ENCODE data around the gene NEMP2.
"Not testable (repeated sequence)": the region's sequence is repeated elsewhere in the genome, so short reads cannot be mapped to it uniquely, and the experiment has no call there.

Gene NEMP2

DNA sequence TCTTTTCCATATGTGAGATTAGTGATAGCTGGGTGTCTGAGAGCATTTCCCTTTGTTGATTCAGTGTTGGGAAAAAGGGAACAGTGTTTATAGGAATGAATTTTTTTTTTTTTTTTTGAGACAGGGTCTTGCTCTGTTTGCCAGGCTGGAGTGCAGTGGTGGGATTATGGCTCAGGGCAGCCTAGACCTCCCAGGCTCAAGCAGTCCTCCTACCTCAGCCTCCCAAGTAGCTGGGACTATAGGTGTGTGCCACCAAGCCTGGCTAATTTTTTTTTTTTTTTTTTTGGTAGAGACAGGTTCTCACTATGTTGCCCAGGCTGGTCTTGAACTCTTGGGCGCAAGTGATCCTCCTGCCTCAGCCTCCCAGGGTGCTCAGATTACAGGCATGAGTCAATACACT is 66.2 kb downstream of the NEMP2 start:
- not testable (repeated sequence) for H3K14ac ChIP-seq (ENCODE audit: low read length); H3K4me1 ChIP-seq (ENCODE audit: control insufficient read depth in 1 of 2, insufficient read depth in 2 of 2, low read length in 2 of 2); H3K18ac ChIP-seq (ENCODE audit: low read length); H3K36me3 ChIP-seq (ENCODE audit: control insufficient read depth in 1 of 2, insufficient read depth in 2 of 2, low read length in 2 of 2); H2AK5ac ChIP-seq (ENCODE audit: low read length); H3K9me3 ChIP-seq (ENCODE audit: insufficient read depth, low read depth, low read length); H4K12ac ChIP-seq (ENCODE audit: low read depth, low read length); H3K27me3 ChIP-seq (ENCODE audit: insufficient read depth, low read length); H4K8ac ChIP-seq (ENCODE audit: low read depth, low read length); H2BK120ac ChIP-seq (ENCODE audit: insufficient read depth, low read length, poor library complexity); H3K9ac ChIP-seq (ENCODE audit: low read length); H2AFZ ChIP-seq (ENCODE audit: insufficient read depth, low read length, poor library complexity); H3K79me2 ChIP-seq (ENCODE audit: control insufficient read depth, insufficient read depth, low read length, poor library complexity); H2BK5ac ChIP-seq (ENCODE audit: low read depth, low read length, poor library complexity); H3K4ac ChIP-seq (ENCODE audit: low read depth, low read length); H3K4me3 ChIP-seq (ENCODE audit: low read depth, low read length); H4K91ac ChIP-seq (ENCODE audit: low read depth, low read length); H3K4me2 ChIP-seq (ENCODE audit: low read length); H3K23ac ChIP-seq (ENCODE audit: low read length); H3K27ac ChIP-seq (ENCODE audit: low read depth, low read length); H3K79me1 ChIP-seq (ENCODE audit: low read length); DNase-seq; H2BK12ac ChIP-seq (ENCODE audit: low read length)
- WGBS (ENCODE audit: extremely low coverage, insufficient coverage, insufficient read length), result no CpG with 5 or more reads among the region's 1 CpG

GRCh38 chr2:190467575-190468083 is 66.9 kb downstream of the NEMP2 start:
- H3K79me1 ChIP-seq (ENCODE audit: low read length), result no peaks in the 10 kb centered on the region
- no peak overlapping the region for H2BK120ac ChIP-seq (ENCODE audit: insufficient read depth, low read length, poor library complexity)
- H2AK5ac ChIP-seq (ENCODE audit: low read length), result no peak overlapping the region
- H3K27me3 ChIP-seq (ENCODE audit: insufficient read depth, low read length), result no peaks in the 10 kb centered on the region
- no peak overlapping the region for H3K4ac ChIP-seq (ENCODE audit: low read depth, low read length)
- no peak overlapping the region for H3K14ac ChIP-seq (ENCODE audit: low read length)
- H3K27ac ChIP-seq (ENCODE audit: low read depth, low read length), result no peak overlapping the region
- H4K91ac ChIP-seq (ENCODE audit: low read depth, low read length), result no peak overlapping the region
- H2AFZ ChIP-seq (ENCODE audit: insufficient read depth, low read length, poor library complexity), result no peak overlapping the region
- no peak overlapping the region for H2BK5ac ChIP-seq (ENCODE audit: low read depth, low read length, poor library complexity)
- H3K9me3 ChIP-seq (ENCODE audit: insufficient read depth, low read depth, low read length), result peaks cover 2% of the 10 kb centered on the region
- no peak overlapping the region for H3K23ac ChIP-seq (ENCODE audit: low read length)
- peaks cover 1 to 2% of the 10 kb centered on the region in 2 experiments for H3K4me1 ChIP-seq (ENCODE audit: control insufficient read depth in 1 of 2, insufficient read depth in 2 of 2, low read length in 2 of 2)
- H3K9ac ChIP-seq (ENCODE audit: low read length), result no peak overlapping the region
- no CpG with 5 or more reads among the region's 5 CpGs for WGBS (ENCODE audit: extremely low coverage, insufficient coverage, insufficient read length)
- H3K4me2 ChIP-seq (ENCODE audit: low read length), result no peak overlapping the region
- H3K18ac ChIP-seq (ENCODE audit: low read length), result no peak overlapping the region
- peaks cover 3 to 4% of the 10 kb centered on the region in 2 experiments for H3K36me3 ChIP-seq (ENCODE audit: control insufficient read depth in 1 of 2, insufficient read depth in 2 of 2, low read length in 2 of 2)
- no peak overlapping the region for H4K12ac ChIP-seq (ENCODE audit: low read depth, low read length)
- no peaks in the 10 kb centered on the region for H3K79me2 ChIP-seq (ENCODE audit: control insufficient read depth, insufficient read depth, low read length, poor library complexity)
- no peak overlapping the region for H3K4me3 ChIP-seq (ENCODE audit: low read depth, low read length)
- no peak for DNase-seq
- H4K8ac ChIP-seq (ENCODE audit: low read depth, low read length), result no peak overlapping the region
- H2BK12ac ChIP-seq (ENCODE audit: low read length), result no peak overlapping the region

DNA sequence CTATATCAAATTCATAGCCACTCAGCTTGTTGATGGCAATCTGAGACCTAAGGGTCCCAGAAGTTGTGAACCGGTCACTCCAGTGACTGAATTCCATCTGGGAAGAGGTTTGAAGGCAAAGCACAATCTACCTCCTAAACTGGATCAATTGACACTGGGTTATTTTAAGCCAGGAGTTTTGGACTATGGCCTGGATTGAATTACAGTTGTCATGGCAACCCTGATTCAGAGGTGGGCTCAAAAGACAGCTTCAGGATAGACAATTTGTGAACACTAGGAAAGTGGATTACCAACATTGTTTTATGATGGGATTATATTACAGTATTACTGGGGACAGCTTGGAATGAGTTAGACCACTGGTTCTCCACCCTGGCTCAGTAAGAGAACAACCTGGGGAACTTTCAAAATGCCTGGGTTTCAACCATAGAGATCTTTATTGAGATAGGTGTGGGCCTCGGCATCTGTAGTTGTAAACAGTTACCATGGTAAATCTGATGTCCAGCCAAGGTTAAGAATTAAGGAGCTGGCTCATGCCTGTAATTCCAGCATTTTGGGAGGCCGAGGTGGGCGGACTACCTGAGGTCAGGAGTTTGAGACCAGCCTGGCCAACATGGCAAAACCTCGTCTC is 67.6 kb downstream of the NEMP2 start:
- Histone ChIP-seq H2BK5ac (ENCODE audit: low read depth, low read length, poor library complexity) (no peak overlapping the region), H2BK12ac (ENCODE audit: low read length) (no peak overlapping the region), H3K4me3 (ENCODE audit: low read depth, low read length) (no peak overlapping the region), H2AK5ac (ENCODE audit: low read length) (no peak overlapping the region), H3K9ac (ENCODE audit: low read length) (no peak overlapping the region), H3K36me3 (ENCODE audit: control insufficient read depth in 1 of 2, insufficient read depth in 2 of 2, low read length in 2 of 2) (peaks cover 3 to 4% of the 10 kb centered on the region in 2 experiments), H3K23ac (ENCODE audit: low read length) (no peak overlapping the region), H3K4me2 (ENCODE audit: low read length) (no peak overlapping the region), H2BK120ac (ENCODE audit: insufficient read depth, low read length, poor library complexity) (no peak overlapping the region), H4K12ac (ENCODE audit: low read depth, low read length) (no peak overlapping the region), H3K4me1 (ENCODE audit: control insufficient read depth in 1 of 2, insufficient read depth in 2 of 2, low read length in 2 of 2) (peaks cover 1 to 2% of the 10 kb centered on the region in 2 experiments), H3K4ac (ENCODE audit: low read depth, low read length) (no peak overlapping the region), H3K18ac (ENCODE audit: low read length) (no peak overlapping the region), H3K79me2 (ENCODE audit: control insufficient read depth, insufficient read depth, low read length, poor library complexity) (no peaks in the 10 kb centered on the region), H3K27me3 (ENCODE audit: insufficient read depth, low read length) (no peaks in the 10 kb centered on the region), H4K8ac (ENCODE audit: low read depth, low read length) (no peak overlapping the region), H4K91ac (ENCODE audit: low read depth, low read length) (no peak overlapping the region), H3K27ac (ENCODE audit: low read depth, low read length) (no peak overlapping the region), H3K79me1 (ENCODE audit: low read length) (no peaks in the 10 kb centered on the region), H2AFZ (ENCODE audit: insufficient read depth, low read length, poor library complexity) (no peak overlapping the region), H3K14ac (ENCODE audit: low read length) (no peak overlapping the region), H3K9me3 (ENCODE audit: insufficient read depth, low read depth, low read length) (peaks cover 2% of the 10 kb centered on the region)
- DNase-seq, result peak in 1 of 2 donors; percentile 23
- WGBS (ENCODE audit: extremely low coverage, insufficient coverage, insufficient read length), result no CpG with 5 or more reads among the region's 5 CpGs

DNA sequence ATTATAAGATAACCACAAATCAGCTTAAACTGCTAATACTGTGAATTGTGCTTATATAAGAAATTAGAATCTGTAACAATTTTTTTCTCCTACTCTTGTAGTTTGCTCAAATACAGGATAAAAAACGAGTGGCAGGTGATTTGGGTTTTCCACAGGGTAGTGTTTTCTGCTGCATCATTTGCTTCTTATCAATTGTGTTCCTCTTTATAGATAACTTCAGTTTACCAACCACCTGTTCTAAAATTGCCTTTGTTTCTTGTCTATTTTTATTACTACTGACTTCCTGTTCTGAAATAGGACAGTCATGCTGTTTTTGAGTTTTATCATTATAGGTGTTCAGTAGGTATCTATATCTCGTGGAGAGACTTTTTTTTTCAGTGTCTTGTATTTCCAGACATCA is 69.5 kb downstream of the NEMP2 start:
- Histone ChIP-seq H3K4me3 (ENCODE audit: low read depth, low read length) (no peak overlapping the region), H2BK120ac (ENCODE audit: insufficient read depth, low read length, poor library complexity) (no peak overlapping the region), H2AFZ (ENCODE audit: insufficient read depth, low read length, poor library complexity) (no peak overlapping the region), H3K36me3 (ENCODE audit: control insufficient read depth in 1 of 2, insufficient read depth in 2 of 2, low read length in 2 of 2) (no peaks in the 10 kb centered on the region), H3K79me1 (ENCODE audit: low read length) (no peaks in the 10 kb centered on the region), H3K79me2 (ENCODE audit: control insufficient read depth, insufficient read depth, low read length, poor library complexity) (no peaks in the 10 kb centered on the region), H4K8ac (ENCODE audit: low read depth, low read length) (no peak overlapping the region), H2BK12ac (ENCODE audit: low read length) (no peak overlapping the region), H3K9me3 (ENCODE audit: insufficient read depth, low read depth, low read length) (no peaks in the 10 kb centered on the region), H3K18ac (ENCODE audit: low read length) (no peak overlapping the region), H3K27ac (ENCODE audit: low read depth, low read length) (no peak overlapping the region), H2BK5ac (ENCODE audit: low read depth, low read length, poor library complexity) (no peak overlapping the region), H3K4me2 (ENCODE audit: low read length) (no peak overlapping the region), H3K14ac (ENCODE audit: low read length) (no peak overlapping the region), H3K9ac (ENCODE audit: low read length) (no peak overlapping the region), H3K27me3 (ENCODE audit: insufficient read depth, low read length) (no peaks in the 10 kb centered on the region), H2AK5ac (ENCODE audit: low read length) (no peak overlapping the region), H3K4ac (ENCODE audit: low read depth, low read length) (no peak overlapping the region), H4K91ac (ENCODE audit: low read depth, low read length) (no peak overlapping the region), H3K4me1 (ENCODE audit: control insufficient read depth in 1 of 2, insufficient read depth in 2 of 2, low read length in 2 of 2) (peaks cover 1 to 2% of the 10 kb centered on the region in 2 experiments), H3K23ac (ENCODE audit: low read length) (no peak overlapping the region), H4K12ac (ENCODE audit: low read depth, low read length) (no peak overlapping the region)
- no CpG with 5 or more reads among the region's 2 CpGs for WGBS (ENCODE audit: extremely low coverage, insufficient coverage, insufficient read length)
- DNase-seq, result no peak
